ENCODE results near the gene ATF7.
"Not testable (repeated sequence)": the region's sequence is repeated elsewhere in the genome, so short reads cannot be mapped to it uniquely, and the experiment has no call there.

ATF7 gene

DNA sequence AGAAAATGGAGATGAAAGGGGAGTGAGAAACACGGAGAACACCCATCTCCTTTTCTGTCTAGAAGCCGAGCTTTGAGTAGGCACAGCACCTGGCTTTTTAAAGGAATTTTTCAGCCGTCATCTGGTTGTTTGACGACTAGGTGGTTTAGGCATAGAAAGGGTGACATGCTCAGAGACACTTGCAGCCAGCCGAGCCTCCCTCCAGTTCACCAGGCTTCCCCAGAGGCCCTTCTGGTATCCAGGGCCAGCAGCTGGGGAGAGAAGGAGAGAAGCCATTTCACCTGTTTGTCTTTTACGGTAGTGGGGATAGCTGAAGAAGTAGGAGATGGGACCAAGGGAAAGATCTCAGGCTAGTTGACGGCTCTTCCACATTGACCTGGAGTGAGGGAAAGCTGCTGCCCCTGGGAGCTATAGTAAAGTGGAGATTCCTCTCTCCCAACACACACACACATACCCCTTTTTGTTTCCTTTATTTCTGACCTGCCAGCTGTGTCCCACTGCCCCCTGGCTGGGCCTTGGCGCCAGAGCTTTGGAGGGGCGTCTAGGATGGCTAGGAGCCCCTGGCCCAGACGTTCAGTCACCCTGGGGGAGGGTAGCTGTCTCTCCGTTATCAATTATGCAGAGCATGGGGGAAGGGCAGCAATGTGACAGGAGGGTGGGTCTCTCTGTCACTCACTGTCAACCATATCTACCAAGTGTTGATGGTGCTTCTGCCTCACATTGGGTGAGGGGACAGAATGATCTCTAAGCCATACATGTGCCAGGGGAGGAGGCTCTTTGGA is 132.4 kb downstream of the ATF7 start:
- Mint-ChIP-seq H3K4me1 (ENCODE audit: low read depth) (peaks cover 38% of the 10 kb centered on the region), H3K27ac (peak overlapping the region; percentile 89), H3K27me3 (no peaks in the 10 kb centered on the region), H3K4me3 (peak overlapping the region; percentile 82), H3K36me3 (ENCODE audit: low read depth) (peaks cover 3% of the 10 kb centered on the region), H3K9me3 (no peaks in the 10 kb centered on the region)
- DNase-seq = peak; percentile 27

DNA sequence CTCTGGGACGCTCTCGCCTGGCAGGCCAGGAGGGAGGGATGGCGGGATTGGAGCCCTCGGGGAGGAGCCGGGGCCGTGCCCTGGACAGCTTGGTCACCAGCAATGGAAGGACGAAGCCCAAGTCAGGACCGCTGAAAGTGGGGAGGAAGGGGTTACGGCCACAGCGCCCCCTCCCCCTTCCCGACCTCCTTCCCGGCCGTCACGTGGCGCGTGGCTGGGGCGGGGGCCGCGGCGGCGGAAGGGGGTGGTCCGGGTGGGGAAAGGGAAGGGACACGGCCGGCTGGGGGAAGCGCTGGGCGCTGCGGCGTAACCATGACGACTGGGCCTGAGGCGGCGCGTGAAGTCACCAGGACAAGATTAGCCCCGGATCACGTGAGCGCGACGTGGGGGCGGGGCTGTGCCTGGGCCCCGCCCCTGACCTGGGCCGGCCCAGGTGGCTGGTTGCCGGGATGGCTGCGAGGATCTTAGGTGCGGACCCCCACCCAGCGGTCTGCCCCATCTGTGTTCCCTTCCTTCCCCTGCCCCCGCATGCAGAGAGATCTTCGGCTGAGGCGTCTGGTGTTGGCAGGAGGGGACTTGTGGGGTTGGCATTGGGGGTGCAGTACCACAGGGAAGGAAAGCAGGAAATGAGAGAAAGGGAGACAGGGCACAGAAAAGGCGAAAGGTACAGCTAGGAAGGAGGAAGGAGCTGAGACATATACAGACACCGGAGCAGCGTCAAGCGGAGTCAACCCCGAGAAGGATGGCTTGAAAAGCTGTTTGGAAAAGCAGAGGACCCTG is 133.2 kb downstream of the ATF7 start:
- peaks cover 30% of the 10 kb centered on the region for H3K4me1 Mint-ChIP-seq (ENCODE audit: low read depth)
- H3K36me3 Mint-ChIP-seq (ENCODE audit: low read depth) = peaks cover 6% of the 10 kb centered on the region
- H3K4me3 Mint-ChIP-seq = peak overlapping the region; percentile 82
- DNase-seq = peak; percentile 90
- no peaks in the 10 kb centered on the region for H3K27me3 Mint-ChIP-seq
- no peaks in the 10 kb centered on the region for H3K9me3 Mint-ChIP-seq
- peak overlapping the region; percentile 89 for H3K27ac Mint-ChIP-seq

DNA sequence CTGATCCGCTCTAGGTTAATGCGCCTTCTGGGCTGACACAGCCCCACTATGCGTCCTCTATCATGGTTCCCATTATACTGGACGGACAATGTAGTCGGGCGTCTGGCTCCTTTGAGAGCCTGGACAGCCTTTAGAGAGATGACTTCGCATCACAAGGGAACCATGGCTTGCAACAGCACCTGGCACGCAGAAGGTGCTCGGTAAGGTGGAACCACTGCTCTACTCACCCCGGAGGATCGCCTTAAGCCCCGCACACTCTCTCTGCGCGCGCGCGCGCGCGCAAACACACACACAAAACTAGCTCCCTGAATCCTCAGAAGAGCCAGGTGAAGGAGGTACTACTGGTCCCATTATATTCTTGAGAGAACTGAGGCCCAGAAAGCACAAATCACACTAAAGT is 134.0 kb downstream of the ATF7 start:
- Mint-ChIP-seq H3K27ac (peak overlapping the region; percentile 73), H3K4me3 (peak overlapping the region; percentile 82), H3K27me3 (no peaks in the 10 kb centered on the region), H3K9me3 (no peaks in the 10 kb centered on the region), H3K36me3 (ENCODE audit: low read depth) (peaks cover 14% of the 10 kb centered on the region), H3K4me1 (ENCODE audit: low read depth) (peaks cover 25% of the 10 kb centered on the region)
- DNase-seq = peak; percentile 28

DNA sequence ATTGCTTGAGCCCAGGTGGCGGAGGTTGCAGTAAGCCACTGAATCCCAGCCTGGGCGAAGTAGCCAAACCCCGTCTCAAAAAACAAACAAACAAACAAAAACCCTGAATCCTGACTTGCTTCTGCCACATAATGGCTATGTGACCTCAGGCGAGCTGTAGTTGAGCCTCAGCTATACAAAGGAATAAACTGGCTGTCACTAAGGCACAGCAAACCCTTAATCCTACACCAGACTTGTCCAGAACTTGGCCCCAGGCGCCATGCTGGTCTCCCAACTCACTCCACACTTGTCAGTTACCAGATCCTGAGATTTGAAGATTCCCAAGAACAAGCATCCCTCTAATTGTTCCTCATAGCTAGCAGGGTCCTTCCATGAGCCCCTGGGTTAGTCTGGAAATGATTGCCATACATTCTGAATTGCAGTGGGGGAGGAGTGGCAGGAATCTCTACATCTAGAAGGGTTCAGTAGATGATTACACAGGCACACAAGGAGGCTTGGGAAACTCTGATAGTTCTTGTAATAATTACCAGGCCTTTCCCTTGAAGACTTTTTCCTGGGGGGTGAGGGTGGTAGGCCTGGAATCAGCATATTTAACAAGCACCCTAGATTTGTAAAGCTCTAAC is 136.8 kb downstream of the ATF7 start:
- Mint-ChIP-seq H3K36me3 (ENCODE audit: low read depth) (peaks cover 41% of the 10 kb centered on the region), H3K27ac (peak overlapping the region; percentile 9), H3K4me1 (ENCODE audit: low read depth) (peaks cover 27% of the 10 kb centered on the region), H3K9me3 (no peaks in the 10 kb centered on the region), H3K4me3 (no peak overlapping the region), H3K27me3 (no peaks in the 10 kb centered on the region)
- no peak for DNase-seq

DNA sequence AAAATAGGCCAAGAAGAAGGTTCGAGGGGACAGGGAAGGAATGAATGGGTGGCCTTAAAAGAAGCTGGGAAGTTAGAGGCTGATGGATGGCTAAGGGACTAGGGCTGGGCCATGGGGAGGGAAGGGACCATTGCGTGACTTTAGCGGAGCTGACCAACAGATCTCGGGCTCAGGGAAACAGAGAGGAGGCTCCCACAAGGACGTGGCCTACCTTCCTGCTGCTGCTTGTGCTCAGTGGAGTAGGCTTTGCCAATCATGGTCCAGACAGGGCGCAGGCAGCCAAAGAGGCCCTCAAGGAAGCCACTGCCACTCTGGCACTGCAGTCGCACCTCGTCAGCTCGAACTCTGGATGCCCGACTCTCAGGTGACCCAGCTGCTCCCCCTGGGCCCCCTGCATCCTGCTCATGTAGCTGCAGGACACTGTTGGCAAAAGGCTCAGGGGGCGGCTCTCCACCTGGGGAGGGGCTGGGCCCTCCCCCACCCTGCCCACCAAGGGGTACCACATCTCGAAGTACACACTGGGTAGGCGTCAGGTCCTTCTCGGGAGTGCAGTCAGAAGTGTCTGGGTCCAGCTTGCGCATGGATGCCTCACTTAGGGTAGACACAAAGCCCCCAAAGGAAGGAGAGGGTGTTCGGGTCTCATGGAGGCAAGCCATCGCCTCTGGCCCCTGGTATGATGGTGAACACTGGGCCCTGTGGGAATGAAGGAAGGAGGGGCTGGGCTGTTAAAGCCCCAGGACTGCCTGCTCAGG is 139.3 kb downstream of the ATF7 start:
- Mint-ChIP-seq H3K36me3 (ENCODE audit: low read depth) (peaks cover 62% of the 10 kb centered on the region), H3K27me3 (no peaks in the 10 kb centered on the region)
- DNase-seq = no peak

DNA sequence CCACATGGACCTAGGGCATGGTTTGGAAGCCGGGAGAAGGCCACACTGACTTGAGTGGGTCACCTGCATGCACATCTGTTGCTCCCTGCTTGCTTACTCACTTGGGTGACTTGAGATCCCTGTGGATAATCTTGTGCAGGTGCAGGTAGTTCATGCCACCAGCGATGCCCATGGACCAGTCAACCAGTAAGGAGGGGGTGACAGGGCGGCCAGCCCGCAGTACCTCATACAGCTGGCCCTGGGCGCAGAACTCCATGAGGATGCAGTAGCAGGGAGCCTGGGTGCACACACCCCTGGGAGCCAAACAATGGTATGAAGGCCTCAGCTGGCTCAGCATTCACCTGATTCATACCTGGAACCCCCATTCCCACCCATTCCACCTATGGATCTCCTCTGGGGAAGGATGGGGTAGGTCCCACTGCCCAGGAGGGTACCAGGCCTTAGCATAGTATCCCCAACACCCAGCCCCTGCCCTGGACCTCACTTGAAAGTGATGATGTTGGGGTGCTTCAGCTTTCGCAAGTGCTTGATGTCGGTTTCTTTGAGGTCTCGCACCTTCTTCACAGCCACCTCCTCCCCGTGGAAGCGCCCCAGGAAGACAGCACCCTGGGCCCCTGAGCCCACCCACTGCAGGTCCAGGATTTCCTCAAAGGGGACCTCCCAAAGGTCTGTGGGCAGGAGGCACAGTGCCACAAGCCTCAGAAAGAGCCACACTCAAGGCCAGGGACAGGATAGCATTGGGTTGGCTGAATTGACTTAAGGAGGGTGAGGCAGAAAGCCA is 140.0 kb downstream of the ATF7 start:
- DNase-seq = no peak
- H3K4me3 Mint-ChIP-seq = no peak overlapping the region
- H3K4me1 Mint-ChIP-seq (ENCODE audit: low read depth) = peaks cover 12% of the 10 kb centered on the region
- H3K27ac Mint-ChIP-seq = peak overlapping the region; percentile 84
- H3K27me3 Mint-ChIP-seq = no peaks in the 10 kb centered on the region
- peaks cover 69% of the 10 kb centered on the region for H3K36me3 Mint-ChIP-seq (ENCODE audit: low read depth)
- H3K9me3 Mint-ChIP-seq = no peaks in the 10 kb centered on the region

More for the DNA sequence above, 139.3 kb downstream of the ATF7 start:
- Mint-ChIP-seq H3K4me1 (ENCODE audit: low read depth) (peaks cover 10% of the 10 kb centered on the region), H3K27ac (peak overlapping the region; percentile 69), H3K9me3 (no peaks in the 10 kb centered on the region), H3K4me3 (no peak overlapping the region)

DNA sequence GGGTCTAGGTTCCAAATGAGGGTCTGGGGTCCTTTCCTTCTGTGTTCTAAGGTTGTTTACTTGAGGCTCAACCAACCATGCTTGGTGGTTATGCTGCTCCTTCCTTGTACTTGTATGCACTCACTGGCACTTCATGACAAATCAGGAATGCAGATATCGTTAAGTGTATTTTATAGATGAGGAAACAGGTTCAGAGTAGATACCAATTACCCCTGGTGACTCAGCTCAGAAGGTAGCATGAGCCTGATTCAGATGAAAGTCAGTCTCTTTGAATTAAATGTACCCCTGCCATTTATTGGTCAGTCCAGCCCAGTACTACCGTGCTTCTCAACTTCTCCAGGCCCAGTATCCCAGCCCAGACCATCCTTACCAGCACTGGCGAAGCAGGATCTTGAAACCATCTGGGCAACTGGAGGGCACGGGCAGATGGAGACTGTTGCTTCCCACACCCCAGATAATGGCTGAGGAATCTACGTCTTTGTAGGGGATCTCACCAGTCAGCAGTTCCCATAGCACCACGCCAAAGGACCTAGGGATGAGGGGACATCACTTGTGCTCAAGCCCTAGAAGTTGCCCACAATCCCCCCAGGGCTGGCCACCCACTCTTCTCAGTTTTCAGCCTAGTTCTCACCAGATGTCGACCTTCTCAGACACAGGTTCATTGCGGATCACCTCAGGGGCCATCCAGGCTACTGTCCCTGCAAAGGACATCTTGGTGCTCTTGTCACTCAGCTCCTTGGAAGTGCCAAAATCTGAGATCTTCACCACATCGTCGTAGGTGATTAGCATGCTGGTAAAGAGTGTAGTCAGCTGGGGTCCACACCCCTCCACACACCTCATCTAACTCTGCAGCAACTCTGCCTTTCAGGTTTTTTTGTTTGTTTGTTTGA is 141.3 kb downstream of the ATF7 start:
- Mint-ChIP-seq H3K4me3 (no peak overlapping the region), H3K36me3 (ENCODE audit: low read depth) (peaks cover 78% of the 10 kb centered on the region), H3K4me1 (ENCODE audit: low read depth) (peaks cover 12% of the 10 kb centered on the region), H3K9me3 (no peaks in the 10 kb centered on the region), H3K27me3 (no peaks in the 10 kb centered on the region), H3K27ac (peak overlapping the region; percentile 84)
- DNase-seq = peak; percentile 33

DNA sequence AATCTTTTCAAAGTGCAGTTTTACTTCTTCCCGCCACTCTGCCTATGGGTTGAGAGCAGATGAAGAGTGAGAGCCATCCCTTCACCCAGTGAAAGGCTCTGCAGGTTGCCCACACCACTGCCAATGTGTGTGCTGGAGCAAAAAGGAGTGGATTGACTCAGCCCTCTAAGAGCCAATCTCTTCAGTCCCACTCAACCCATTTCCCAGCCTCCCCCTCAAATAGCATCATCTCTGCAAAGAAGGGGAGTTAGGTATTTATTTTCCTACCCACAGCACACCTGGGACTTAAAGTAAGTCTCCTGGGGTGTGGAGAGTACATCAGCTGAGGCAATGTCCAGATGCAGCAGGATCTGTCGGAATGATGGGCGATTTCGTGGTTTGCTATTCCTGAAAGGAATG is 142.2 kb downstream of the ATF7 start:
- Mint-ChIP-seq H3K9me3 (no peaks in the 10 kb centered on the region), H3K4me3 (no peak overlapping the region), H3K27me3 (no peaks in the 10 kb centered on the region), H3K27ac (peak overlapping the region; percentile 69), H3K36me3 (ENCODE audit: low read depth) (peaks cover 85% of the 10 kb centered on the region), H3K4me1 (ENCODE audit: low read depth) (peaks cover 16% of the 10 kb centered on the region)
- no peak for DNase-seq

DNA sequence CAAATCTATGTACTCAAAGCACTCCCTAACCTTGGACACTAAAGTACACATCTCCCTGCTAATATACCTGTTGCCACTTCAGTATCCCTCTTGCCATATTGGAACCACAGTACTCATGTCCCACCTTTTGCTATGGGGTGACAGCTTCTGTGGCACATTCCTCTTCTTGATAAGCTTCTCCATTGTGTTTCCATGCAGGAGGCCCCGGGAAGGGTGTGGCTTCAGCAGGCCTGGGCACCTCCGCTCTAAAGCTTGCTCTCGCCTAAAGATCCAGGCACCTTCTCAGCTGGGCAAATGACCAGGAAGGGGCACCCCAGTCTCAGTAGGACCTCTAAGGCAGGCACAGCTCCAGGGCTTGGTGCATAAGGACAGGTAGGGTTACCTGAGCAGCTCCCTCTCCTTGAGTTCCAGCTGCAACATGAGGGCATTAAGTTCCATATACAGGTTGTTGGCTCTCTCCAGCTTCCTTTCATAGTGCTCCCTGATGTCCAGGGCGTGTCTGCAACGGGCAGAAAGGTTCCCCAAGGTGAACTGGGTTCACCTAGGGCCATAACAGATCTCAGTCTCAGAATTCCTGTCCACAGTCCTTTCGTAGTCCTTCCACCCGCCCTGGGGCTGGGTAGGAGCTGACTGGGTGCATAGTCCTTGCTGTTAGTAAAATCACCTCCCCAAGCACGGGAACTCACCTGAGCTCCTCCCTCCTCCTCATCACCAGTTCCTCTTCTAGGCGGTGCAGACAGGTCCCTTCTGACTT is 142.8 kb downstream of the ATF7 start:
- Mint-ChIP-seq H3K27ac (peak overlapping the region; percentile 69), H3K4me3 (no peak overlapping the region), H3K27me3 (no peaks in the 10 kb centered on the region), H3K4me1 (ENCODE audit: low read depth) (peaks cover 19% of the 10 kb centered on the region), H3K9me3 (no peaks in the 10 kb centered on the region), H3K36me3 (ENCODE audit: low read depth) (peaks cover 90% of the 10 kb centered on the region)
- peak; percentile 49 for DNase-seq

DNA sequence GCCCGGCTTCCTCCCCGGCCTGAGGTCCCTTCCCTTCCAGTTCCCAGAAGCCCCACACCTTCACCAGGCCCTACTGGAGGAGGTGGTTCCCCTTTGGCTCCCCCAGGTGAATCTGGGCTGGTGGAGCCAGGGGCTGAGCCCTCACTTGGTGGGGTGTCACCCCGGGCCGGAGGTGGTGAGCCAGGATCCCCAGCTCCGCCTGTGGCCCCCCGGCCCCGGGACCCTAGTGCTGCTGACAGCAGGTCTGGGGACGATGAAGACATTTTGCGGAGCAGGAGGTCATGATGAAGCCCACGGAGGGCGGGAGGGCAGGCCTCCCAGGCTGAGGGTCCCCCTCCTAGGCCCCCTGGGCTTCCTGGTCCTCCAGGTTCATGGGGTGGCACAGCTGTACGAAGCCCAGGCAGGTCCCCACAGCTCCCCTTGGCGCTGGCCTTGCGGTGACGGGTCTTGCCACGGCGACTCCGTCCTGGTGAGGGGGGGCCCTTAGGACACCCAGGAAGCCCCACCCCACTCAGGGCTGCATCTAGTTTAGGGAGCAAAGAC is 143.5 kb downstream of the ATF7 start:
- Mint-ChIP-seq H3K27me3 (no peaks in the 10 kb centered on the region), H3K4me1 (ENCODE audit: low read depth) (peaks cover 22% of the 10 kb centered on the region), H3K27ac (peak overlapping the region; percentile 69), H3K9me3 (no peaks in the 10 kb centered on the region), H3K36me3 (ENCODE audit: low read depth) (peaks cover 91% of the 10 kb centered on the region), H3K4me3 (no peak overlapping the region)
- DNase-seq = peak; percentile 49

DNA sequence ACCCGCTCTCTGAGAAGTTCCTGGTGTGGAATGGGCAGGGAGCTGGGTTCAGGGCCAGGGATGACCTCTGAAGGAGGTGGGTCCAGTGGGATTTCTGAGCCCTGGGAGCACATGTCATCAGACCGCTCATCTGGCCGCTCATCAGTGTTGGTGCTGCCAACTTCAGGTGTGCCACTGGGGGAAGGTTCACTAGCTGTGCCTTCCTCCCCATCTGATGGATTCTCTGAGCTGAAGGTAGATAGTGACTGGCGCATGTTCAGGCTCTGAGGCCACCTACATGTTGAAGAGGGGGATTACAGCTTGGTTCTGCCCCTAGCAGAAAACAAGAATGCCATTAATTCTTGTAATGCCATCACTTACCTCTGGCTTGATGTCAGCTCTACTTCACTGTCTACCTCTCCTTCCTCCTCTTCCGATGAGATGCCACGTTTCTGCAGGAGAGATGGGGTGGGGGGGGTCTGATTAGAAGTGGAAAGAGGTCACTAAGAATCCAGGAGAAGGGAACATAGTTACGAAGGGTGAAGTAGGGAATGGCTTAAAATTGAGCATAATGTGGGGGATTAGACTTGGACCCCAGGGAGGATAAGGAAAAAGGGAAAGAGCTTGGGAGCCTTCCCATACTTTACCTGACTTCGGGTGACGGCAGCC is 144.1 kb downstream of the ATF7 start:
- Mint-ChIP-seq H3K36me3 (ENCODE audit: low read depth) (peaks cover 91% of the 10 kb centered on the region), H3K27ac (peak overlapping the region; percentile 78), H3K4me1 (ENCODE audit: low read depth) (peaks cover 24% of the 10 kb centered on the region), H3K27me3 (no peaks in the 10 kb centered on the region), H3K9me3 (no peaks in the 10 kb centered on the region), H3K4me3 (no peak overlapping the region)
- peak; percentile 33 for DNase-seq

DNA sequence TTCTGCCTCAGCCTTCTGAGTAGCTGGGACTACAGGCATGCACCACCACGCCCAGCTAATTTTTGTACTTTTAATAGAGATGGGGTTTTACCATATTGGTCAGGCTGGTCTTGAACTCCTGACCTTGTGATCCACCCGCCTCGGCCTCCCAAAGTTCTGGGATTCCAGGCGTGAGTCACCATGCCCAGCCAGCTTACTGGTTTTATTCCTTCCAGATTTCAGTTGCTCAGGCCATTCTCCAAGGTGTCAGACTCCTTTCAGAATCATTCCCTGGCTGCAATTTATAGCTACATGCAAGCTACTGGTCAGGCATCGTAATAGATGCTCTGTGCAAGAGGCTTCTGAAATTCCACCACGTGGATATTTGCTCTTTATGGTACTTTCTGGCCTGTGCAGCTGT is 144.7 kb downstream of the ATF7 start:
- H3K4me3 Mint-ChIP-seq, H3K27me3 Mint-ChIP-seq, DNase-seq, H3K9me3 Mint-ChIP-seq: not testable (repeated sequence)
- Mint-ChIP-seq H3K4me1 (ENCODE audit: low read depth) (peaks cover 28% of the 10 kb centered on the region), H3K36me3 (ENCODE audit: low read depth) (peaks cover 92% of the 10 kb centered on the region), H3K27ac (peak overlapping the region; percentile 74)

All from activated T-cell treated with anti-CD3 and anti-CD28 coated beads, Interleukin-2, amount 50 U/mL, for 24 hours (primary cell).